B cell (primary cell): ENCODE data around the gene KLHL1. TPM values are rescaled to one million over a fixed set of nuclear protein-coding genes. Genes with fewer than 3 reads are reported as not detected.

ENCODE experiments used
- ATAC-seq: fragments of 200-7000 bp; cut with Tn5 transposase; one replicate; pipeline ENCODE4 v1.10.0; 2021; ENCODE audit warnings: low read depth, mild to moderate bottlenecking, moderate number of reproducible peaks, moderate library complexity
- CTCF ChIA-PET: fragments of 350-600 bp; sonication (Branson Sonifier 250); formaldehyde crosslinking; loops from one replicate; lab custom pipeline; 2021; ENCODE audit warnings: antibody characterized with exemption, inconsistent platforms; lab: Charles Lee
- POLR2A ChIA-PET: fragments of 350-600 bp; sonication (Branson Sonifier 250); formaldehyde crosslinking; loops from one replicate; lab custom pipeline; 2021; ENCODE audit warnings: antibody characterized with exemption; lab: Charles Lee
- DNase-seq: peaks from one replicate; pipeline ENCODE4 v3.0.0; 2013
- H2AFZ ChIP-seq: 2 replicates; pipeline ENCODE4 v1.6.1; 2012; ENCODE audit warnings: mild to moderate bottlenecking, low read depth, low read length; ENCODE audit not compliant: insufficient read depth, poor library complexity, severe bottlenecking
- H3K27ac ChIP-seq, 2 donors: 1 replicate in 1 of 2; 2 replicates in 1 of 2; pipeline ENCODE4 v1.5.1; 2012 to 2013; ENCODE audit warnings: low read length in 2 of 2, mild to moderate bottlenecking in 2 of 2, moderate library complexity in 1 of 2
- H3K27me3 ChIP-seq, 4 experiments: fragments of 200-600 bp in 1 of 4; sonication (generic) in 1 of 4; replicated peaks in 1 of 4; 1 replicate in 2 of 4; 2 replicates in 2 of 4; pipeline versions ENCODE4 v1.6.1 to v1.7.0; 2013 to 2016; ENCODE audit warnings: low read length in 3 of 4, mild to moderate bottlenecking in 2 of 4, mixed read lengths in 1 of 4, moderate library complexity in 1 of 4; ENCODE audit not compliant: insufficient read depth in 4 of 4, control insufficient read depth in 3 of 4; ENCODE audit errors: control extremely low read depth in 1 of 4
- H3K36me3 ChIP-seq, 2 experiments: replicated peaks in 1 of 2; 1 replicate in 1 of 2; 2 replicates in 1 of 2; pipeline versions ENCODE4 v1.6.1 to v1.7.1; 2013; ENCODE audit warnings: low read length in 1 of 2; ENCODE audit not compliant: insufficient read depth in 2 of 2, control insufficient read depth in 1 of 2; ENCODE audit errors: control extremely low read depth in 1 of 2, extremely low read depth in 1 of 2
- H3K4me1 ChIP-seq, 2 donors: fragments of 200-600 bp in 1 of 2; sonication (generic) in 1 of 2; 1 replicate in 1 of 2; 2 replicates in 1 of 2; pipeline versions ENCODE4 v1.5.1 to v1.6.1; 2013 to 2017; ENCODE audit warnings: low read length in 2 of 2; ENCODE audit not compliant: control insufficient read depth in 2 of 2, insufficient read depth in 2 of 2
- H3K4me2 ChIP-seq: replicated peaks from 2 replicates; pipeline ENCODE3; 2012; ENCODE audit warnings: mild to moderate bottlenecking, low read depth, low read length; ENCODE audit not compliant: poor library complexity, severe bottlenecking
- H3K4me3 ChIP-seq, 5 experiments: fragments of 200-600 bp in 1 of 5; sonication (generic) in 1 of 5; 1 replicate in 3 of 5; 2 replicates in 2 of 5; pipeline versions ENCODE4 v1.5.1 to v1.7.0; 2011 to 2016; ENCODE audit warnings: low read length in 4 of 5, mild to moderate bottlenecking in 4 of 5, low read depth in 2 of 5, control low read depth in 1 of 5, moderate library complexity in 1 of 5; ENCODE audit not compliant: insufficient read depth in 1 of 5; ENCODE audit errors: control extremely low read depth in 1 of 5, extremely low read depth in 1 of 5
- H3K79me2 ChIP-seq: fragments of 200-600 bp; sonication (generic); one replicate; pipeline ENCODE4 v1.6.0; 2016; ENCODE audit warnings: low read length; ENCODE audit not compliant: control insufficient read depth, insufficient read depth
- H3K9ac ChIP-seq: fragments of 200-600 bp; sonication (generic); 2 replicates; pipeline ENCODE4 v1.6.1; 2017; ENCODE audit warnings: mild to moderate bottlenecking, low read length, moderate library complexity
- H3K9me3 ChIP-seq, 3 donors: one replicate each; pipeline versions ENCODE4 v1.6.1 to v1.7.1; 2013; ENCODE audit warnings: low read length in 2 of 3; ENCODE audit not compliant: control insufficient read depth in 2 of 3, insufficient read depth in 1 of 3; ENCODE audit errors: control extremely low read depth in 1 of 3
- H4K20me1 ChIP-seq: 2 replicates; pipeline ENCODE4 v1.6.0; 2012; ENCODE audit warnings: mild to moderate bottlenecking, low read length; ENCODE audit not compliant: insufficient read depth, control insufficient read depth, poor library complexity, severe bottlenecking
- H3K27ac Mint-ChIP-seq: one replicate; pipeline ENCODE4 v1.8.0; 2021; ENCODE audit warnings: mixed read lengths
- H3K27me3 Mint-ChIP-seq: one replicate; pipeline ENCODE4 v1.8.0; 2021; ENCODE audit warnings: mixed read lengths
- H3K4me1 Mint-ChIP-seq: one replicate; pipeline ENCODE4 v1.8.0; 2021; ENCODE audit warnings: mixed read lengths
- H3K4me3 Mint-ChIP-seq: one replicate; pipeline ENCODE4 v1.8.0; 2021; ENCODE audit warnings: mixed read lengths
- H3K9me3 Mint-ChIP-seq: one replicate; pipeline ENCODE4 v1.8.0; 2022; ENCODE audit warnings: mixed read lengths; ENCODE audit not compliant: insufficient read depth
- CTCF ChIP-seq: fragments of 200-600 bp; IDR thresholded peaks from one replicate; pipeline ENCODE4 v1.8.0; 2022; ENCODE audit warnings: antibody characterized with exemption, mild to moderate bottlenecking
- EZH2 ChIP-seq: IDR thresholded peaks from 2 replicates; pipeline ENCODE4 v1.6.1; 2012; ENCODE audit warnings: borderline replicate concordance, low read depth, mild to moderate bottlenecking, moderate library complexity, low read length; ENCODE audit not compliant: insufficient read depth, poor library complexity, severe bottlenecking
- intact Hi-C: fragments of 100-400 bp; cut with micrococcal nuclease; formaldehyde crosslinking; loops from one replicate; pipeline ENCODE4 v1.10.0; 2022
- polyA plus RNA-seq: library from polyadenylated mRNA; depleted of rRNA; stranded (reverse); fragments of >200 nt; gene quantifications from 2 replicates; pipeline ENCODE4 v1.2.3, GENCODE V29; 2012
- total RNA-seq, 2 donors: library from RNA; stranded (reverse); fragments of 120-200 nt in 1 of 2; gene quantifications; 1 replicate in 1 of 2; 2 replicates in 1 of 2; pipeline versions ENCODE4 v1.2.3 to v1.2.4, GENCODE V29; 2013 to 2022

KLHL1 gene
- total and polyA plus RNA-seq, 2 donors (not counting 1 experiment from before 2014, with no cell fraction given) = not detected

GRCh38 chr13:69720278-69720983 lies 387.8 kb downstream of the KLHL1 start:
- Histone ChIP-seq H3K9ac (no peak overlapping the region), H4K20me1 (no peaks in the 10 kb centered on the region), H3K27me3 (no peaks in the 10 kb centered on the region), H3K4me2 (no peak overlapping the region), H3K27ac (no peak overlapping the region), H3K36me3 (no peaks in the 10 kb centered on the region), H3K4me3 (no peak overlapping the region), H3K4me1 (no peaks in the 10 kb centered on the region), H3K9me3 (no peaks in the 10 kb centered on the region), H2AFZ (no peak overlapping the region), H3K79me2 (no peaks in the 10 kb centered on the region)
- no peak overlapping the region for H3K4me3 Mint-ChIP-seq
- DNase-seq = no peak
- peaks cover 5% of the 10 kb centered on the region for H3K9me3 Mint-ChIP-seq
- TF ChIP-seq EZH2 (no peak), CTCF (no peak)
- no peak overlapping the region for H3K27ac Mint-ChIP-seq
- CTCF ChIA-PET = no interaction called here
- no peaks in the 10 kb centered on the region for H3K4me1 Mint-ChIP-seq
- intact Hi-C loops = no loop called here
- ATAC-seq = no peak
- POLR2A ChIA-PET = no interaction called here
- H3K27me3 Mint-ChIP-seq = no peaks in the 10 kb centered on the region

GRCh38 chr13:69706807-69707206 lies 401.4 kb downstream of the KLHL1 start:
- ChIA-PET CTCF (no interaction called here), POLR2A (no interaction called here)
- Histone ChIP-seq H3K9me3 (no peaks in the 10 kb centered on the region), H3K79me2 (no peaks in the 10 kb centered on the region), H3K27ac (no peak overlapping the region), H3K9ac (no peak overlapping the region), H3K4me3 (no peak overlapping the region), H3K4me2 (no peak overlapping the region), H3K36me3 (no peaks in the 10 kb centered on the region), H4K20me1 (no peaks in the 10 kb centered on the region), H3K27me3 (no peaks in the 10 kb centered on the region), H3K4me1 (no peaks in the 10 kb centered on the region), H2AFZ (no peak overlapping the region)
- Mint-ChIP-seq H3K4me3 (no peak overlapping the region), H3K27ac (no peak overlapping the region), H3K27me3 (no peaks in the 10 kb centered on the region), H3K9me3 (no peaks in the 10 kb centered on the region), H3K4me1 (no peaks in the 10 kb centered on the region)
- DNase-seq (no peak), ATAC-seq (no peak)
- TF ChIP-seq EZH2 (no peak), CTCF (no peak)
- intact Hi-C loops = no loop called here
